Ishikawa (cell line): ENCODE data around the gene CENPC.

Source experiments
- CEBPB ChIP-seq: IDR thresholded peaks from 2 replicates; pipeline ENCODE4 v1.6.1; 2012
- EGR1 ChIP-seq: IDR thresholded peaks from 2 replicates; pipeline ENCODE4 v1.6.1; 2012
- EP300 ChIP-seq: IDR thresholded peaks from 2 replicates; pipeline ENCODE4 v1.6.1; 2012; ENCODE audit warnings: borderline replicate concordance
- RAD21 ChIP-seq: IDR thresholded peaks from 2 replicates; pipeline ENCODE4 v1.6.1; 2012; ENCODE audit warnings: low read depth
- YY1 ChIP-seq: IDR thresholded peaks from 2 replicates; pipeline ENCODE4 v1.6.1; 2012; ENCODE audit warnings: low read depth
- TF ChIP-seq, protein P1 (sequence below): IDR thresholded peaks from 2 replicates; pipeline ENCODE4 v1.6.1; 2012; ENCODE audit warnings: low read depth, mild to moderate bottlenecking

DNA sequence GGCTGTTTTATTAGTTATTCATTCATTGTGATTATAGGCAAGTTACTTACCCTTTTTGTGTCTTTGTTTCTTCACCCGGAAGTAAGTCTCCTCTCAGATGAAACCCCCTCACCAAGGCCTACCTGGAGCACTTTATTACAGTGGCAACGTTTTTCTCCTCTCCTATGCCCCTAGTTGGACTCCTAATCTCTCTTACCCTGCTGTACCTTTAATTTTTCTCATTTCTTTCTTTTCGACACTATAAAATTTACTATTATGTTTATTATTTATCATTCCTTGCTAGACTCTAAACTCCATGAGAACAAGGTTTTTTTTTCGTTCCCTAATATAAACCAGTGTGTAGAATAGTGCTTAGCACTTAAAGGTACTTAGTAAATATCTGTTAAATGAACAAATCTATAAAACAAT lies 30.8 kb upstream of the CENPC start:
- TF ChIP-seq RAD21 (no peak), CEBPB (no peak), YY1 (no peak), EP300 (no peak), EGR1 (no peak)
- TF ChIP-seq, protein P1, sequence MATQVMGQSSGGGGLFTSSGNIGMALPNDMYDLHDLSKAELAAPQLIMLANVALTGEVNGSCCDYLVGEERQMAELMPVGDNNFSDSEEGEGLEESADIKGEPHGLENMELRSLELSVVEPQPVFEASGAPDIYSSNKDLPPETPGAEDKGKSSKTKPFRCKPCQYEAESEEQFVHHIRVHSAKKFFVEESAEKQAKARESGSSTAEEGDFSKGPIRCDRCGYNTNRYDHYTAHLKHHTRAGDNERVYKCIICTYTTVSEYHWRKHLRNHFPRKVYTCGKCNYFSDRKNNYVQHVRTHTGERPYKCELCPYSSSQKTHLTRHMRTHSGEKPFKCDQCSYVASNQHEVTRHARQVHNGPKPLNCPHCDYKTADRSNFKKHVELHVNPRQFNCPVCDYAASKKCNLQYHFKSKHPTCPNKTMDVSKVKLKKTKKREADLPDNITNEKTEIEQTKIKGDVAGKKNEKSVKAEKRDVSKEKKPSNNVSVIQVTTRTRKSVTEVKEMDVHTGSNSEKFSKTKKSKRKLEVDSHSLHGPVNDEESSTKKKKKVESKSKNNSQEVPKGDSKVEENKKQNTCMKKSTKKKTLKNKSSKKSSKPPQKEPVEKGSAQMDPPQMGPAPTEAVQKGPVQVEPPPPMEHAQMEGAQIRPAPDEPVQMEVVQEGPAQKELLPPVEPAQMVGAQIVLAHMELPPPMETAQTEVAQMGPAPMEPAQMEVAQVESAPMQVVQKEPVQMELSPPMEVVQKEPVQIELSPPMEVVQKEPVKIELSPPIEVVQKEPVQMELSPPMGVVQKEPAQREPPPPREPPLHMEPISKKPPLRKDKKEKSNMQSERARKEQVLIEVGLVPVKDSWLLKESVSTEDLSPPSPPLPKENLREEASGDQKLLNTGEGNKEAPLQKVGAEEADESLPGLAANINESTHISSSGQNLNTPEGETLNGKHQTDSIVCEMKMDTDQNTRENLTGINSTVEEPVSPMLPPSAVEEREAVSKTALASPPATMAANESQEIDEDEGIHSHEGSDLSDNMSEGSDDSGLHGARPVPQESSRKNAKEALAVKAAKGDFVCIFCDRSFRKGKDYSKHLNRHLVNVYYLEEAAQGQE, result no peak
